Measurements from ENCODE around the gene CFAP46. TPM values are rescaled to one million over a fixed set of nuclear protein-coding genes. Genes with fewer than 3 reads are reported as not detected.

The CFAP46 gene
- total RNA-seq, 4 donors from 2014 or later = 0.29 to 9.0 (median 2.7) TPM

GRCh38 chr10:132946806-132947546 is 4.6 kb upstream of the CFAP46 start:
- Histone ChIP-seq H3K27ac (no peak overlapping the region), H3K4me3 (no peak overlapping the region), H3K9me3 (no peaks in the 10 kb centered on the region), H3K36me3 (no peaks in the 10 kb centered on the region), H3K4me1 (no peaks in the 10 kb centered on the region), H3K27me3 (no peaks in the 10 kb centered on the region)
- DNase-seq = no peak
- TF ChIP-seq CTCF (IDR thresholded peaks at IDR 0.05) = no peak
- TF ChIP-seq POLR2A (IDR thresholded peaks at IDR 0.05) = no peak
- intact Hi-C loops (cut with DNase I; ENCODE audit: low total_unique reads) = no loop called here

DNA sequence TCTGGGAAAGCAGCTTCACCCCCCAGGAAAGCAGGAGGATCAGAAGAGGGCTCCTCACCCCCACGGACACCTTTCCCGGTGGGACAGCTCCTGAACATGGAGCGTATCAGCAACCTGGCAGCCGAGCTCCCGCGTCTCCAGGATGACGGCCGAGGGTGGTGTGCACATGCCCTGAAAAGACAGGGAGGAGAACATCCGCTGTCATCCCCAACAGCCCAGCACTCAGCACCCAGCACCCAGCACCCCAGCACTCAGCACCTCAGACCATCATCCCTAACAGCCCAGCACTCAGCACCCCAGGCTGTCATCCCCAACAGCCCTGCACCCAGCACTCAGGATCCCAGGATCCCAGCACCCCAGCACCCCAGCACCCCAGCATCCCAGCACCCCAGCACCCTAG is 3.9 kb upstream of the CFAP46 start:
- intact Hi-C loops (cut with DNase I; ENCODE audit: low total_unique reads) = no loop called here

DNA sequence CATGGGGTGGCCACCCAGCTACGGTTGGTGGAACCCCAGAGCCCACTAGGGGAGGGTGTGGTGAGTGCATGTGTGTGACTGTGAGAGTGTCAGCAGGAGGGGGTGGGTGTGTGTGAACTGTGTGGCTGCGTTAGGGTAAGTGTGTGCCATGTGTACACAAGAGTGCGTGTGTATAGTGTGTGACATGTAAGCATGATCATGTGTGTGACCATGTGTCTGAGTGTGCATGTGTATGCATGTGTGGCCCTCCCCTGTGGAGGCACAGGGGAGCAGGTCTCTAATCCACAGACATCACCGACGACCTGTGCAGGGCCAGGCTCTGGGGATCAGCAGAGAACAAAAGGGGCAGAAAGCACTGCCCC is 3.5 kb upstream of the CFAP46 start:
- Histone ChIP-seq H3K36me3 (no peaks in the 10 kb centered on the region), H3K27me3 (no peaks in the 10 kb centered on the region), H3K4me1 (no peaks in the 10 kb centered on the region), H3K9me3 (no peaks in the 10 kb centered on the region), H3K27ac (no peak overlapping the region), H3K4me3 (no peak overlapping the region)
- intact Hi-C loops (cut with DNase I; ENCODE audit: low total_unique reads) = no loop called here
- no peak for DNase-seq
- no peak for TF ChIP-seq CTCF (IDR thresholded peaks at IDR 0.05)
- no peak for TF ChIP-seq POLR2A (IDR thresholded peaks at IDR 0.05)

More for the DNA sequence above, 3.9 kb upstream of the CFAP46 start:
- no peaks in the 10 kb centered on the region for H3K27me3 ChIP-seq
- DNase-seq = no peak
- no peaks in the 10 kb centered on the region for H3K4me1 ChIP-seq
- no peak overlapping the region for H3K27ac ChIP-seq
- no peaks in the 10 kb centered on the region for H3K36me3 ChIP-seq
- no peak overlapping the region for H3K4me3 ChIP-seq
- TF ChIP-seq POLR2A (IDR thresholded peaks at IDR 0.05) (no peak), CTCF (IDR thresholded peaks at IDR 0.05) (no peak)
- H3K9me3 ChIP-seq = no peaks in the 10 kb centered on the region

- intact Hi-C loops (cut with DNase I; ENCODE audit: low total_unique reads) = no loop called here
- Histone ChIP-seq H3K27ac (no peak overlapping the region), H3K36me3 (no peaks in the 10 kb centered on the region), H3K9me3 (no peaks in the 10 kb centered on the region), H3K27me3 (no peaks in the 10 kb centered on the region), H3K4me1 (no peaks in the 10 kb centered on the region), H3K4me3 (no peak overlapping the region)
- DNase-seq = no peak
- TF ChIP-seq CTCF (IDR thresholded peaks at IDR 0.05) = no peak
- TF ChIP-seq POLR2A (IDR thresholded peaks at IDR 0.05) = no peak
Measured at GRCh38 chr10:132945125-132945893, 2.9 kb upstream of the CFAP46 start.

- DNase-seq = no peak
- intact Hi-C loops (cut with DNase I; ENCODE audit: low total_unique reads) = no loop called here
Measured at GRCh38 chr10:132944510-132944909, 2.1 kb upstream of the CFAP46 start.

More at GRCh38 chr10:132944510-132944909, 2.1 kb upstream of the CFAP46 start:
- H3K4me3 ChIP-seq = no peak overlapping the region
- H3K4me1 ChIP-seq = no peaks in the 10 kb centered on the region
- no peak overlapping the region for H3K27ac ChIP-seq
- TF ChIP-seq POLR2A (IDR thresholded peaks at IDR 0.05) = no peak
- no peak for TF ChIP-seq CTCF (IDR thresholded peaks at IDR 0.05)
- H3K9me3 ChIP-seq = no peaks in the 10 kb centered on the region
- H3K27me3 ChIP-seq = no peaks in the 10 kb centered on the region
- no peaks in the 10 kb centered on the region for H3K36me3 ChIP-seq

Measured in uterus (tissue), 4 donors.